Activated gamma-delta T cell (primary cell): Measurements from ENCODE around the gene CFAP221.

Experiments used
- DNase-seq: peaks from one replicate; lab custom pipeline; 2025; lab: John Stamatoyannopoulos, UW

Gene CFAP221

DNA sequence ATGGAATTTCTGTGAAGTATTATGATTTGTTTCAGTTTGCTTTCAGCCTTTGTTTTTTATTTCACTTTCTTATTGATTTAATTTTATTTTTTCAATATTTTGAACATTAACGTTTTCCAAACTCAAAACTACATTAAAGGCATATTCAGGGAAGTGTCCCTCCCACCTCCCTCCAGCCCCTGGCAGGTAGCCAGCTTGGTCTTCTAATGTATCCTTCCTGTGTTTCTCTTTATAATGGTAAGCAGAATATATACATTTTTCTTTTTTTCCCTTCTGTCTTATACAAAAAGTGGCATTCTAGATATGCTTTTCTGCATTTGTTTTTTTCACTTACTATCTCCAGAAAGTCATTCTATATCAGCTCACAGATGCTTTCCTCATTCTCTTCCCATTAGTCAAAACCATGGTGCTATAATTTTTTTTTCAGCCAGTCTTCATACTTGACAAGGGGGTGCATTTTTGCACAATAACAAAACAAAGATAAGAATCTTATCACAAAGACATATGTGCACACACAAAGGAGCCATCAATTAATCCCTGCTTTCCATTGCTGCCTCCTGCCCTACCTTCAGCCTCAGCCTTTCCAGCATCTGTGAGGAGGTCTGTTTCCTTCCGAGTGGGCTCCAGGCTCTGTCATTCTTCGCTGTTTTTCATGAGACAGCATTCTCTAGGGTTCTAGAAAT, 101.1 kb downstream of the CFAP221 start:
- DNase-seq = no peak

DNA sequence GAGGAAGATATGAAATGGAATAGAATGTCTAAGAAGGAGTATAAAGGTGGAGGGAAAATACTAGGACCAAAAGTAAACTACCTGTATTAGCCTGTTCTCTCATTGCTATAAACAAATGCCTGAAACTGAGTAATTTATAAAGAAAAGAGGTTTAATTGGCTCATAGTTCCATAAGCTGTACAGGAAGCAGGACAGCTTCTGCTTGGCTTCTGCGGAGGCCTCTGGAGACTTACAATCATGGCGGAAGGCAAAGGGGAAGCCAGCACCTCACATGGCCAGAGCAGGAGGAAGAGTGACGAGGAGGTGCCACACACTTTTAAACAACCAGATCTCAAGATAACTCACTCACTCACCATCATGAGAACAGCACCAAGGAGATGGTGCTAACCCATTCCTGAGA, 101.9 kb downstream of the CFAP221 start:
- DNase-seq = no peak

- DNase-seq = no peak
These were observed 103.4 kb downstream of the CFAP221 start for GRCh38 chr2:119647440-119648169.

GRCh38 chr2:119649364-119649917, 105.2 kb downstream of the CFAP221 start:
- no peak for DNase-seq

- no peak for DNase-seq
These were observed 106.0 kb downstream of the CFAP221 start for GRCh38 chr2:119650206-119650605.

GRCh38 chr2:119650846-119651370, 106.7 kb downstream of the CFAP221 start:
- DNase-seq = no peak

GRCh38 chr2:119657466-119658145, 113.4 kb downstream of the CFAP221 start:
- DNase-seq = no peak

DNA sequence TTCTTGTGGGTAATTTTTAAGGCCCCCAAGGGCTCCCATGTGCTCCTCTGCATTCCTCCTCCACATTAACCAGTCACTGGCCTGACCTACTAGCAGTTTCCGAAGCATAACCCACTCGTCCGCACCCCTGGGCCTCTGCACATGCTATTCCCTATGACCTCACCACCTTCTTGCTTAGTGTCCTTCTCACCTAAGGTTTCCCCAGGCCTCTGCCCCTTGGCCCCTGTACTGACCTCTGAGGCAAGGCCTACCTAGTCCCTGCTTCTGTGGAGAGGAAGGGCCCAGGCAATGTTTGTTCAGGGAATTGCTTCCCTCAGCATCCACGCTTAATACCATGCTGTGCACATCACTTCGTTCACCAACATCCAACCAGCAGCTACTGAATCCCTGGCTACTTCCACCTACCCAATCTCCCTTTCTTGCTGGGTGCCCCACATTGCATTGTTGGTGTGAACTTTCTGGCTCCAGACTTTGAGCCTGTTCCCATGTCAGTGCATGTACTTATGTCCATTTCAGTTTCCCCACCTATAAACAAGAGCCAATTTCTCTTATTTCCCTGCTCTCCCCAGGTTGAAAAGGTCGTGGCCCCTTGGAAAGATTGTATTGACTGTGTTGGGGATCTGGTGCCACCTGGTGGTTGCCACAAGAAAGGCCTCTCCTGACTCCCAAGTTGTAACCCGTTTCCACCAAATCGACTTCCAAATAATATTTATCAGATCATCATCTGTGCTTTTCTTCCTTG, 115.5 kb downstream of the CFAP221 start:
- DNase-seq = no peak

DNA sequence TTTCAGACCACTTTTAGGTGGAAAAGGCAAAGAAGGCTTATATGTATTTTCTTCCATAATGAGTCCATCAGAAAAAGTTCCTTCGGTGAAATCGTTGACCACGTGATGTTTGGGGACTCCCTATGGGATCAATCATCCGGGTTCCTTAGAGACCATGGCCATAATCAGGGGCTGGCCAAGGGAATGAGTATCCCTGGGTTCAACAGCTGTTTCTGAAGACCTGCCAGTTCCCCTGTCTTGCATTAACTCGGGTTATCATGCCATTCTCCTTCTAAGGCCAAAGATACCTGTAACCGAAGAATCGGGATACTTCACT, 116.1 kb downstream of the CFAP221 start:
- DNase-seq = no peak

DNA sequence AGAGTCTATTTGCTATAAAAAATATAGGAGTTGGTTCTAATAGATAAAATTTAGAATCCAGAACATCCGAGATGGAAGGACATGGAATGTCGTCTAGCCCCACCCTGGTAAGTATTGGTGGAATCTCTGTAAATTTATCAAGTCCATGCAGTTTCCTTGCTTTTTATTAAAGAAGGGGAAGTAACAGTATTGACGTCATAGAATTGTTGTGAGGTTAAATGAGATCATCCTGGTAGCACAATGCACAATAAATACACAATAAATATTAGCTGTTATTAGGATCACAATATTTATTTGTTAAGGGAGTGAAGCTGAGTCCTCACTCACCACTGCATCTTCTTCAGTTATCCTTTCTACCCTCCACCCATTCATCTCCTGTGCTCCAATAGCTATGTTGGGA, 118.0 kb downstream of the CFAP221 start:
- no peak for DNase-seq

GRCh38 chr2:119668546-119668945, 124.3 kb downstream of the CFAP221 start:
- no peak for DNase-seq

- DNase-seq = no peak
These were observed 126.8 kb downstream of the CFAP221 start for GRCh38 chr2:119671016-119671415.

- DNase-seq = no peak
These were observed 127.5 kb downstream of the CFAP221 start for GRCh38 chr2:119671752-119672151.

- no peak for DNase-seq
These were observed 128.1 kb downstream of the CFAP221 start for GRCh38 chr2:119672161-119672862.

DNA sequence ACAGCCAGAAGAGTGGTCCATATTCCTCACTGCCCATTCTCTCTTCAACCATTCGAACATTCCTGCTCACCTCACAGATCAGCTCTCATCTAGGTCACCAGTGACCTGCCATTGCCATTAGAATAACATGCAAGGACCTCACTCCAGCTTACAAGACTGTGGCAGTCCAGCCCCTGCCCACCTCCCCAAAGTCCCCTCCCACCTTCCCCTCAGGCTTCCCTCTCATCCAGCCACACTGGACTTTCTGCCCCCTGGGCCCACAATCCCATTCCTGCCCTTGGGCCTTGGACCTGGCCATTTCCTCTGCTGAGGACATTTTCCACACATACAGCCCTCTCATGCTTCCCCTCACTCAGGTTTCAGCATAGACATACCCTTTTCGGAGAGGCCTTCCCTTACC, 129.5 kb downstream of the CFAP221 start:
- no peak for DNase-seq

- DNase-seq = no peak
These were observed 130.7 kb downstream of the CFAP221 start for GRCh38 chr2:119674711-119675500.

GRCh38 chr2:119678021-119678656, 133.9 kb downstream of the CFAP221 start:
- no peak for DNase-seq

DNA sequence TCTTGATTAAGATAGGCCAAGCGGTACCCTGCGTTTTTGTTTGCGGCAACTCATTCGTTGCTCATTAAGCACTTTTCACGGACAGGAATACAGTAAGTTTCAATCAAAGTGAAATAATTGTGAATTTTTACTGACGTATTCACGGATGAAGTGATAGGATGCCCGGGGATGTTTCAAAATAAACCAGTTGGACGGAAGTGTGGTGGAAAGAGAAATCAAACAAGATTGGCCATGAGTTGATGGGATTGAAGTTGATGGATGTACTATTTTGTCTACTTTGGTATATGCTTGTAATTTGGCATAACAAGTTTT, 135.2 kb downstream of the CFAP221 start:
- no peak for DNase-seq

DNA sequence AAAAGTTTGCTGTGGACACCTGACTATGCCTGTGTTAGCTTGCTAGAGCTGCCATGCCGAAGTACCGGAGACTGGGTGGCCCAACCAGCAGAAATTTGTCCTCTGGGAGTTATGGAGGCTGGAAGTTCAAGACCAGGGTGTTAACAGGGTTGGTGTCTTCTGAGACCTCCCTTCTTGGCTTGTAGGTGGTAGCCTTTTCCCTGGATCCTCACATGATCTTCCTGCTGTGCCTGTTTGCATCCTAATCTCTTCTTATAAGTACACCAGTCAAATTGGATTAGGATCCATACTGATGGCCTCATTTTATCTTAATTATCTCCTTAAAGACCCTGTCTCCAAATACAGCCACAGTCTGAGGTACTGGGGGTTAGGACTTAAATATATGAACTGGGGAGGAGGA, 135.6 kb downstream of the CFAP221 start:
- no peak for DNase-seq
